NB4 (cell line): ENCODE measurements around the gene NPIPB8.

Source experiments
- CTCF ChIP-seq: IDR thresholded peaks from one replicate; pipeline ENCODE4 v1.5.1; 2012; ENCODE audit warnings: low read depth, low read length
- MAX ChIP-seq: IDR thresholded peaks from 2 replicates; pipeline ENCODE4 v1.6.1; 2011; ENCODE audit warnings: low read depth, low read length
- POLR2A ChIP-seq: IDR thresholded peaks from 2 replicates; pipeline ENCODE4 v1.6.1; 2011; ENCODE audit warnings: mild to moderate bottlenecking; ENCODE audit not compliant: insufficient read length; ENCODE audit errors: extremely low read depth

GRCh38 chr16:28604186-28604565 is 33.7 kb upstream of the NPIPB8 start:
- TF ChIP-seq MAX (no peak), POLR2A (no peak), CTCF (no peak)
